HG03575 (cell line): ENCODE results near the gene RD3L.
"Not testable (repeated sequence)": the region's sequence is repeated elsewhere in the genome, so short reads cannot be mapped to it uniquely, and the experiment has no call there.

Experiments used
- ATAC-seq: cut with Tn5 transposase; IDR thresholded peaks from one replicate; pipeline ENCODE4 v1.9.1; 2021; ENCODE audit not compliant: unreplicated experiment, insufficient number of reproducible peaks, low FRiP score; ENCODE audit errors: extremely low read depth

The RD3L gene

GRCh38 chr14:103941973-103942736 is at the start of gene RD3L:
Gene RD3L, minus strand, starts transcription at chr14:103942529. Its CDS starts 834 bp downstream, at chr14:103941695.
- ATAC-seq: no peak

GRCh38 chr14:103989964-103990363 is 47.6 kb upstream of the RD3L start:
- ATAC-seq: no peak

GRCh38 chr14:103989034-103989433 is 46.7 kb upstream of the RD3L start:
- no peak for ATAC-seq

- no peak for ATAC-seq
These were observed 41.9 kb upstream of the RD3L start for GRCh38 chr14:103984196-103984595.

- ATAC-seq: not testable (repeated sequence)
These were observed 38.4 kb upstream of the RD3L start for GRCh38 chr14:103980623-103981238.

- no peak for ATAC-seq
These were observed 32.2 kb upstream of the RD3L start for GRCh38 chr14:103974575-103974974.

- no peak for ATAC-seq
These were observed 31.0 kb upstream of the RD3L start for GRCh38 chr14:103973354-103973753.

GRCh38 chr14:103969961-103970360 is 27.6 kb upstream of the RD3L start:
- ATAC-seq: no peak

- ATAC-seq: no peak
These were observed 24.3 kb upstream of the RD3L start for GRCh38 chr14:103966631-103967030.

GRCh38 chr14:103961928-103962578 is 19.7 kb upstream of the RD3L start:
- ATAC-seq: no peak

GRCh38 chr14:103960457-103961055 is 18.2 kb upstream of the RD3L start:
- ATAC-seq: no peak

GRCh38 chr14:103949131-103949790 is 6.9 kb upstream of the RD3L start:
- no peak for ATAC-seq

GRCh38 chr14:103948442-103948841 is 6.1 kb upstream of the RD3L start:
- ATAC-seq: no peak

- no peak for ATAC-seq
These were observed 4.6 kb upstream of the RD3L start for GRCh38 chr14:103946975-103947374.

- ATAC-seq: no peak
These were observed 1.3 kb upstream of the RD3L start for GRCh38 chr14:103943673-103944072.

- no peak for ATAC-seq
These were observed 867 bp downstream of the RD3L start for GRCh38 chr14:103941462-103941861.

GRCh38 chr14:103935102-103935501 is 7.2 kb downstream of the RD3L start:
- no peak for ATAC-seq

- ATAC-seq: no peak
These were observed 9.4 kb downstream of the RD3L start for GRCh38 chr14:103932791-103933490.

GRCh38 chr14:103931422-103931821 is 10.9 kb downstream of the RD3L start:
- no peak for ATAC-seq
